HepG2 (cell line): ENCODE data around the gene GLIS2. TPM values are rescaled to one million over a fixed set of nuclear protein-coding genes. Genes with fewer than 3 reads are reported as not detected.

Experiments used
- ATAC-seq: fragments of 200-7000 bp; cut with Tn5 transposase; 3 replicates; pipeline ENCODE4 v1.9.1; 2020; ENCODE audit warnings: mild to moderate bottlenecking, moderate library complexity
- BruUV-seq: library from RNA; stranded (reverse); fragments of 400-500 nt; replicated peaks from 2 replicates; lab custom pipeline; 2021; lab: Mats Ljungman, UMichigan
- CTCF ChIA-PET: fragments of 300-600 bp; formaldehyde crosslinking; extraction: SDS; loops from one replicate; lab custom pipeline; 2021; ENCODE audit warnings: low total read pairs, inconsistent platforms, low intra/inter-chr PET ratio; lab: Yijun Ruan, JAX
- POLR2A ChIA-PET: fragments of 350-600 bp; sonication (Branson Sonifier 250); formaldehyde crosslinking; loops from one replicate; lab custom pipeline; 2020; ENCODE audit warnings: antibody characterized with exemption, inconsistent platforms; lab: Yijun Ruan, JAX
- DNase-seq: peaks from one replicate; pipeline ENCODE4 v3.0.0-alpha.2; 2015; ENCODE audit warnings: low spot score
- FAIRE-seq: peaks from 3 replicates; lab custom pipeline; 2011; peaks lifted over from hg19 to GRCh38; lab: Jason Lieb, UNC
- H2AFZ ChIP-seq: one replicate; pipeline ENCODE4 v1.6.1; 2011; ENCODE audit warnings: low read length, inconsistent platforms
- H3K27ac ChIP-seq: fragments of 300-600 bp; 3 replicates; pipeline ENCODE4 v1.8.0; 2011; ENCODE audit warnings: mixed run types, mild to moderate bottlenecking, mixed read lengths, low read length, inconsistent platforms; ENCODE audit not compliant: insufficient read depth; ENCODE audit errors: extremely low read length
- H3K27me3 ChIP-seq, 2 experiments: fragments of 200-600 bp in 1 of 2; 2 replicates in 1 of 2; 3 replicates in 1 of 2; pipeline versions ENCODE4 v1.6.0 to v1.8.0; 2011; ENCODE audit warnings: low read length in 2 of 2, mild to moderate bottlenecking in 2 of 2, moderate library complexity in 2 of 2, inconsistent platforms in 1 of 2; ENCODE audit not compliant: insufficient read depth in 2 of 2, control insufficient read depth in 1 of 2
- H3K36me3 ChIP-seq, 2 experiments: fragments of 200-600 bp in 1 of 2; replicated peaks in 1 of 2; 2 replicates in 1 of 2; 3 replicates in 1 of 2; pipeline versions ENCODE4 v1.5.1 to v1.8.0; 2011; ENCODE audit warnings: low read length in 2 of 2, inconsistent platforms in 1 of 2; ENCODE audit not compliant: insufficient read depth in 2 of 2, control insufficient read depth in 1 of 2
- H3K4me1 ChIP-seq: 2 replicates; pipeline ENCODE4 v1.5.1; 2012; ENCODE audit warnings: low read length, inconsistent platforms; ENCODE audit not compliant: insufficient read depth
- H3K4me2 ChIP-seq: 2 replicates; pipeline ENCODE4 v1.6.0; 2011; ENCODE audit warnings: low read depth, low read length, inconsistent platforms
- H3K4me3 ChIP-seq, 3 experiments: fragments of 200-600 bp in 1 of 3; sonication (generic), shearing (Covaris generic) in 1 of 3; replicated peaks in 1 of 3; 2 replicates each; pipeline ENCODE4 v1.5.1; 2011 to 2016; ENCODE audit warnings: low read length in 3 of 3, inconsistent platforms in 2 of 3, low read depth in 2 of 3, mild to moderate bottlenecking in 2 of 3, control low read depth in 1 of 3, mixed read lengths in 1 of 3; ENCODE audit not compliant: insufficient read depth in 1 of 3
- H3K79me2 ChIP-seq: one replicate; pipeline ENCODE4 v1.6.1; 2011; ENCODE audit warnings: low read length, inconsistent platforms; ENCODE audit not compliant: insufficient read depth
- H3K9ac ChIP-seq: 2 replicates; pipeline ENCODE4 v1.6.0; 2011; ENCODE audit warnings: mild to moderate bottlenecking, low read depth, low read length, inconsistent platforms; ENCODE audit not compliant: insufficient read depth
- H3K9me3 ChIP-seq: 2 replicates; pipeline ENCODE4 v1.5.1; 2012; ENCODE audit warnings: mild to moderate bottlenecking, low read length
- H4K20me1 ChIP-seq: 2 replicates; pipeline ENCODE4 v1.6.0; 2011; ENCODE audit warnings: inconsistent platforms, mild to moderate bottlenecking, low read length, moderate library complexity; ENCODE audit not compliant: insufficient read depth
- ELF3 ChIP-seq: IDR thresholded peaks from 2 replicates; pipeline ENCODE4 v1.6.1; 2016; ENCODE audit warnings: missing genetic modification reagents, missing compliant biosample characterization
- NCOA5 ChIP-seq: sonication (generic); formaldehyde crosslinking; IDR thresholded peaks from 2 replicates; pipeline ENCODE4 v1.4.0; 2020; ENCODE audit warnings: missing genetic modification reagents
- RXRA ChIP-seq: sonication (generic); formaldehyde crosslinking; IDR thresholded peaks from 2 replicates; pipeline ENCODE4 v1.5.1; 2020; ENCODE audit warnings: missing genetic modification reagents
- SMAD3 ChIP-seq: sonication (generic); formaldehyde crosslinking; IDR thresholded peaks from 2 replicates; pipeline ENCODE4 v1.4.0; 2020; ENCODE audit warnings: missing genetic modification reagents
- STAG1 ChIP-seq: sonication (generic); formaldehyde crosslinking; IDR thresholded peaks from 2 replicates; pipeline ENCODE4 v1.4.0; 2020; ENCODE audit warnings: missing genetic modification reagents
- ZBTB3 ChIP-seq: sonication (generic); formaldehyde crosslinking; IDR thresholded peaks from 2 replicates; pipeline ENCODE4 v1.4.0; 2020; ENCODE audit warnings: low read depth, mild to moderate bottlenecking, moderate library complexity, missing genetic modification reagents, borderline replicate concordance
- ZNF160 ChIP-seq: sonication (generic); formaldehyde crosslinking; IDR thresholded peaks from 2 replicates; pipeline ENCODE4 v1.8.0; 2022; ENCODE audit warnings: mild to moderate bottlenecking, inconsistent platforms, missing genetic modification reagents
- ZNF253 ChIP-seq: sonication (generic); formaldehyde crosslinking; IDR thresholded peaks from 2 replicates; pipeline ENCODE4 v1.8.0; 2022; ENCODE audit warnings: mild to moderate bottlenecking, missing genetic modification reagents, borderline replicate concordance
- ZNF672 ChIP-seq: sonication (generic); formaldehyde crosslinking; IDR thresholded peaks from 2 replicates; pipeline ENCODE4 v1.8.1; 2022; ENCODE audit warnings: missing genetic modification reagents
- ZNF687 ChIP-seq: sonication (generic); formaldehyde crosslinking; IDR thresholded peaks from 2 replicates; pipeline ENCODE4 v1.5.1; 2020; ENCODE audit warnings: mild to moderate bottlenecking, missing genetic modification reagents, moderate library complexity
- ZSCAN25 ChIP-seq: sonication (generic); formaldehyde crosslinking; IDR thresholded peaks from 2 replicates; pipeline ENCODE4 v1.8.0; 2022; ENCODE audit warnings: mild to moderate bottlenecking, missing genetic modification reagents
- WGBS: methylation state at CpG from one replicate; pipeline ENCODE4 v1.1.6; 2017; ENCODE audit warnings: low lambda C conversion rate; 5-methylcytosine and 5-hydroxymethylcytosine counted together
- in situ Hi-C: cut with HindIII; loops from 2 replicates; pipeline ENCODE4 v1.10.0; 2017; ENCODE audit warnings: low pct_unique_long_range_greater_than_20kb; ENCODE audit not compliant: extremely low pct_ligation_motif_present
- intact Hi-C: fragments of 100-400 bp; cut with micrococcal nuclease; formaldehyde crosslinking; loops from one replicate; pipeline ENCODE4 v1.10.0; 2022; ENCODE audit not compliant: unreplicated experiment
- polyA plus RNA-seq, 8 experiments: library from polyadenylated mRNA; depleted of rRNA in 3 of 8; stranded (reverse) in 7 of 8; unstranded in 1 of 8; fragments of >200 nt; fragmentation: Illumina TruSeq in 4 of 8; extraction: Trizol in 4 of 8; gene quantifications; 2 replicates each; pipeline versions ENCODE4 v1.2.1 to v1.2.3, GENCODE V29; 2011 to 2016; ENCODE audit warnings: low read depth in 4 of 8, missing spikeins in 1 of 8, mixed read lengths in 1 of 8; ENCODE audit not compliant: insufficient read depth in 1 of 8
- total RNA-seq, 5 experiments: library from RNA; depleted of rRNA; stranded (reverse); fragments of >200 nt; fragmentation: Illumina TruSeq; extraction: Trizol; gene quantifications; 2 replicates each; pipeline ENCODE4 v1.2.3, GENCODE V29; 2016; ENCODE audit warnings: low read depth in 1 of 5

Gene GLIS2
- total and polyA plus RNA-seq, 2 of the 13 experiments (the other 11 are each of a cell fraction or from before 2014, with no cell fraction given), result 0.28 to 0.29 TPM

- H3K27ac ChIP-seq, result no peak overlapping the region
- H4K20me1 ChIP-seq, result no peaks in the 10 kb centered on the region
- POLR2A ChIA-PET, result interaction anchor here (1.5 to 2.4 kb wide), 3 partner anchors 9 to 12 kb away, joined by 5 to 10 read pairs (median 9); partner anchors contain the start of genes PAM16 and VASN
- CTCF ChIA-PET, result interaction anchor here (4.9 kb wide), 1 partner anchor 42 kb away, joined by 92 read pairs; no protein-coding TSS in a partner anchor
- H3K9me3 ChIP-seq, result no peaks in the 10 kb centered on the region
- no peak overlapping the region for H3K4me3 ChIP-seq
- H3K79me2 ChIP-seq, result no peaks in the 10 kb centered on the region
- no TSS peak for BruUV-seq
- H3K4me2 ChIP-seq, result no peak overlapping the region
- H3K36me3 ChIP-seq, result peaks cover 0 to 1% of the 10 kb centered on the region in 2 experiments; a peak in 1 of 5 replicates
- 65% methylated on average over 11 of the region's 11 CpGs for WGBS
- ATAC-seq (peak; percentile 70), FAIRE-seq (no peak), DNase-seq (no peak)
- no peak overlapping the region for H2AFZ ChIP-seq
- H3K27me3 ChIP-seq, result no peaks in the 10 kb centered on the region
- no peak overlapping the region for H3K9ac ChIP-seq
- in situ Hi-C loops (no loop called here), intact Hi-C loops (no loop called here)
- H3K4me1 ChIP-seq, result peaks cover 17% of the 10 kb centered on the region
- TF ChIP-seq ZNF160 (CRISPR knock-in tag) (no peak), RXRA (CRISPR knock-in tag) (0 out of 2 replicates have a peak, but pooled peaks have one; percentile 9), ZNF253 (CRISPR knock-in tag) (no peak), ZBTB3 (CRISPR knock-in tag) (peak; percentile 98), STAG1 (CRISPR knock-in tag) (no peak), ZNF687 (peak; percentile 27; the same call in 1 of the 2 replicates), SMAD3 (no peak), NCOA5 (CRISPR knock-in tag) (no peak), ZNF672 (no peak), ELF3 (CRISPR knock-in tag) (no peak), ZSCAN25 (CRISPR knock-in tag) (0 out of 2 replicates have a peak, but pooled peaks have one; percentile 29)
Observed at GRCh38 chr16:4360538-4361021, 44.7 kb downstream of the GLIS2 start.
